ENCODE results near the gene COLGALT1.
A peak's percentile ranks its signal among the peaks of the same experiment; 100 is the strongest.

DNA sequence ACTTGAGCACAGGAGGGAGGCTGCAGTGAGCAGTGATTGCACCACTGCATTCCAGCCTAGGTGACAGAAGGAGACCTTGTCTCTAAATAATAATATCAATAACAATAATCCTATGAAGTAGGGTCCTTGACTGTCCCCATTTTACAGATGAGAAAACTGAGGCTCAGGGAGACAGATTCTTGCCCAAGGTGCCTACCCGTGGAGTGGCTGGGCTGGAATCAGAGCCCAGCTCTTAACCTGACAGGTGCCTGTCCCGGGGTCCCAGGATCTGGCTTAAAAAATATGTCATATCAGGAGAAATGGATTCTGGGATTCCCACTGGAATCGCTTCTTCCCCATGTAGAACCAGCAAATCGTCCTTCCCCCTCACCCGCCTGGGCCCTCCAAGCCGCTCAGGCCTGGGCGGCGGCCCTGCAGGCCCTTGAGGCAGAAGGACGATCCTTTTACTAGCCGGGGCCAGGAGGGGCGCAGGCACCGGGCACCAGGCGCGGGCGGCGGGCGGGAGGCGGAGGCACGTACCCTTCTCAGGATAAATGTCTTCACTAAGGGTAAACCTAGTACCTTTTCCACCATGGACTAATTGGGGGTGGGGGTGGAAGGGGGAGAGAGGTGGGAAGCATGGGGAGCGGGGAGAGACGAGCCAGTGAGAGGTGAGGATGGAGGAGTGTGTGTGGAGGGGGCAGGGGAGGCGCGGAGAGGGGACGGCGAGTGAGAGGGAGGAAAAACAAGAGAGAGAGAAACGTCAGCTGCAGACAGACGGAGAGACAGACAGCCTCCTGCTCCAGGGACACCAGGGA lies 60.6 kb downstream of the COLGALT1 start:
- no peak for TF ChIP-seq ZFPM2 (CRISPR knock-in tag; IDR thresholded peaks at IDR 0.05)
- TF ChIP-seq, protein P1, sequence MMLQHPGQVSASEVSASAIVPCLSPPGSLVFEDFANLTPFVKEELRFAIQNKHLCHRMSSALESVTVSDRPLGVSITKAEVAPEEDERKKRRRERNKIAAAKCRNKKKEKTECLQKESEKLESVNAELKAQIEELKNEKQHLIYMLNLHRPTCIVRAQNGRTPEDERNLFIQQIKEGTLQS (IDR thresholded peaks at IDR 0.05), result no peak
- TF ChIP-seq, protein P1 (CRISPR knock-in tag; conservative IDR thresholded peaks at IDR 0.05), result no peak
- TF ChIP-seq SMAD3 (CRISPR knock-in tag; conservative IDR thresholded peaks at IDR 0.05), result no peak
- no peak; the same call in 1 of the 2 replicates for TF ChIP-seq CXXC5 (CRISPR knock-in tag; IDR thresholded peaks at IDR 0.05)
- TF ChIP-seq EZH2 (IDR thresholded peaks at IDR 0.05; ENCODE audit: borderline replicate concordance, low read depth, low read length), result no peak
- no peak for TF ChIP-seq JUN (IDR thresholded peaks at IDR 0.05; ENCODE audit: borderline replicate concordance, low read depth, low read length)
- TF ChIP-seq JUN (CRISPR knock-in tag; IDR thresholded peaks at IDR 0.05; ENCODE audit: borderline replicate concordance), result no peak
- no peak for TF ChIP-seq KLF16 (IDR thresholded peaks at IDR 0.05)
- TF ChIP-seq POLR2A (conservative IDR thresholded peaks at IDR 0.05), result no peak; the same call in 1 of the 2 replicates
- TF ChIP-seq, protein P2, sequence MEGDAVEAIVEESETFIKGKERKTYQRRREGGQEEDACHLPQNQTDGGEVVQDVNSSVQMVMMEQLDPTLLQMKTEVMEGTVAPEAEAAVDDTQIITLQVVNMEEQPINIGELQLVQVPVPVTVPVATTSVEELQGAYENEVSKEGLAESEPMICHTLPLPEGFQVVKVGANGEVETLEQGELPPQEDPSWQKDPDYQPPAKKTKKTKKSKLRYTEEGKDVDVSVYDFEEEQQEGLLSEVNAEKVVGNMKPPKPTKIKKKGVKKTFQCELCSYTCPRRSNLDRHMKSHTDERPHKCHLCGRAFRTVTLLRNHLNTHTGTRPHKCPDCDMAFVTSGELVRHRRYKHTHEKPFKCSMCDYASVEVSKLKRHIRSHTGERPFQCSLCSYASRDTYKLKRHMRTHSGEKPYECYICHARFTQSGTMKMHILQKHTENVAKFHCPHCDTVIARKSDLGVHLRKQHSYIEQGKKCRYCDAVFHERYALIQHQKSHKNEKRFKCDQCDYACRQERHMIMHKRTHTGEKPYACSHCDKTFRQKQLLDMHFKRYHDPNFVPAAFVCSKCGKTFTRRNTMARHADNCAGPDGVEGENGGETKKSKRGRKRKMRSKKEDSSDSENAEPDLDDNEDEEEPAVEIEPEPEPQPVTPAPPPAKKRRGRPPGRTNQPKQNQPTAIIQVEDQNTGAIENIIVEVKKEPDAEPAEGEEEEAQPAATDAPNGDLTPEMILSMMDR (IDR thresholded peaks at IDR 0.05 in 2 of 3, conservative IDR thresholded peaks at IDR 0.05 in 1 of 3; ENCODE audit: insufficient read depth in 2 of 3, low read depth in 1 of 3, low read length in 3 of 3), result 0 out of 6 replicates have a peak, but pooled peaks of 1 of the 3 experiments have one; percentile 9
- no peak for TF ChIP-seq EP300 (IDR thresholded peaks at IDR 0.05; ENCODE audit: low read length)

All from K562 (cell line).